ENCODE data around the gene PEX12.

- TF ChIP-seq EZH2 (IDR thresholded peaks at IDR 0.05; ENCODE audit: insufficient read depth, low read length), result no peak
- no peak for TF ChIP-seq CTCF (IDR thresholded peaks at IDR 0.05; ENCODE audit: insufficient read depth, low read depth, low read length)
Observed at GRCh38 chr17:35588196-35588920, 10.0 kb upstream of the PEX12 start.

Data from astrocyte (in vitro differentiated cells and primary cell).